ENCODE results near the gene KRT16.
A peak's percentile ranks its signal among the peaks of the same experiment; 100 is the strongest.
"Not testable (repeated sequence)": the region's sequence is repeated elsewhere in the genome, so short reads cannot be mapped to it uniquely, and the experiment has no call there.

KRT16 gene

DNA sequence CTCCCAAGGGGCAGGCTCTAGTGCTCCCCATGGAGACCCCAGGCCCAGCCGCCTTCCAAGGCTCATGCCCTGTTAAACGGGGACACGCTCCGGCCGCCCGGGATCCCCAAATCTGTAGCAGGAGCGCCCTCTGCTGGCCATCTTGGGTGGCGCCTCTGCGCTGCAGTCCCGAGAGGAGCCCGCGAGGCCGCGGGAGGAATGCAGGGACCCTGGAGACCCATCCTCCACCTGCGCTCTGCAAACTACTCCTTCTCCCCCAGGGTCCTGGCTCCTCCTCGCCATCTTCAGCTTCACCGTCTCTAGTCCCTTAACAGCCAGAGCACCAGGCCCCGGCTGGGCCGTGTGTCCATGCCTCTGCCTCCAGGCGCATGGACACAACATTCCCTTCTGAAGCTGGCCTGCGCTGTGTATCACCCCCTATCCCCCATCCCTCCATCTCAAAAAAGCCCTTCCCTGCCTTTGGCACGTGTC is 35.4 kb upstream of the KRT16 start:
- DNase-seq (ENCODE audit: low read depth in 2 of 2, low spot score in 1 of 2), result peak; percentile 78 to 82

GRCh38 chr17:41647038-41647813 is 34.7 kb upstream of the KRT16 start:
- no peak for DNase-seq (ENCODE audit: low read depth in 2 of 2, low spot score in 1 of 2)

DNA sequence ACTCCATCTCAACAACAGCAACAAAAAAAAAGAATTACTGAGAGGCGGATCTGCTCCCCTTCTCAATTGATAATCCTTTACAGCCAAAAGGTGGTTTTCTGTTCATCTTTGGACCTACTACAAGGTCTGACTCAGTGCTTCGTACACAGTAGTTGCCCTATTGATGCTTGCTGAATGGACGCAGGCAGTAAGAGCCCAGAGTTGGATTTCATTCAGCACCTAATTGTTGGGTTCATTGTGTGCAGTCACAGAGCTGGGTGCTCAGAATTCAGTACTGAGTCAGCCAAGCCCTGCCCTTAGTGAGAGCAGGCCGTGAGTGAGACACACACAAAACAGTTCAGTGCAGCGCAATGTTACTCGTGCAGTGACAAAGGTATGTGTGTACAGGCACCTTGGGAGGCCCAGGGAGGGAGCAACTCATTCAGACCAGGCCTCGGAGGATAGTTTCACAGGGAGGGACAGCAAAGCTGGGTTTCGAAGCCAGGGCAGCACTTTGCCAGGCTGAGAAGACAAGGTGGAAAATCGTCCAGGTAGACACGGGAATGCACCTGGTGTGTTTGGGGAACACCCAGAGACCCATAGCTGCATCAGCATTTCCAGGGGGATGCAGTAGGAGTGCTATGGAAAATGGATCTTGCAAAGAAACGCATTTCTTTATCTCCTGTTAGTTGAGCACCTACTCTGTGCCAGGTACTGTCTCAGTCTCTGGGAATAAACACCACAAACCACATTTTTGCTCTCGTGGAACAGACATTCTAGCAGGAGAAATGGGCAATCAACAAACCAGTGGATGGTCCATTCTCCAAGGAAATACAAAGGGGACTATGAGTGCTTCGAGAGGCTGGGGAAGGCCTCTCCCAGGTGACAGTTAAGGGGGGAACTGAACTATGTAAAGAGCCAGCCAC is 29.9 kb upstream of the KRT16 start:
- no peak for DNase-seq (ENCODE audit: low read depth in 2 of 2, low spot score in 1 of 2)

- DNase-seq (ENCODE audit: low read depth in 2 of 2, low spot score in 1 of 2), result not testable (repeated sequence)
Observed at GRCh38 chr17:41640596-41640995, 28.0 kb upstream of the KRT16 start.

GRCh38 chr17:41639492-41640473 is 27.2 kb upstream of the KRT16 start:
- no peak for DNase-seq (ENCODE audit: low read depth in 2 of 2, low spot score in 1 of 2)

DNA sequence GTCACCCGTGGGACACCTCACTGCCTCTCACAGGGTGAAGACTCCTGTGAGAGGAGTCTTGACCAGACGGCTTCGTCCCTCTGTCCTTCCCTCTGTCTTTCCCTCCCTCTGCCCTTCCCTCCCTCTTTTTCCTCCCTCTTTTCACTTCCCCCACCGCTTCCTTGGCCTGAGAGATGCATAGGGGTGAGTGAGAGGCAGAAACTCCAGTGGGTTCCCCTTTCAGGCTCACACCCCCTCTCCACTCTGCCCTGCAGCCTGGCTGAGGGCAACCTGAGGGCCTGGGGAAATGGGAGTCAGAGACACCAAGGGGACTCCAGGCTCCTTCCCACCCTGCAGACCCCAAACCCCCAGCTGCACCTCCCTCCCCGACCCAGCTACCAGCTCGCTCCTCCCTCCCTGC is 26.4 kb upstream of the KRT16 start:
- DNase-seq (ENCODE audit: low read depth in 2 of 2, low spot score in 1 of 2), result no peak

GRCh38 chr17:41638194-41638593 is 25.6 kb upstream of the KRT16 start:
- no peak for DNase-seq (ENCODE audit: low read depth in 2 of 2, low spot score in 1 of 2)

DNA sequence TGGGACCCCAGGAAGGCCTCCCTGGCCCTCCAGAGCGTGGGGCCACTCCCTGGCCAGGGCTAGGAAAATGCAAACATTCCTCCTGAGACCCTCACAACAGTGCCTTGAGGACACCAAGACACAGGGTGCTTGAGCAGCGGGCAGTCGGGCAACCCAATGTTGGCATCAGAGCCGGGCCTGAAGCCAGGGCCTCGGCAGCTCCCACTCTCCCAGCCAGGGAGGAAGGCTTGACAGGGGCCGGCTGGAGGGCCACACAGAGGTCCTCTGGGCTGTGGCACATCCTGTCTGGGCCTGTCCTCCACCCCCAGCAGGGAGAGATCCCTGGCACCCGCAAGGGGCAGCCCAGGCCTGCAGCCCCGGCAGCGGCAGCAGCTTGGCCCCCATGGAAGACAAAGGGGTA is 24.1 kb upstream of the KRT16 start:
- DNase-seq (ENCODE audit: low read depth in 2 of 2, low spot score in 1 of 2), result no peak

- no peak for DNase-seq (ENCODE audit: low read depth in 2 of 2, low spot score in 1 of 2)
Observed at GRCh38 chr17:41635121-41636097, 22.8 kb upstream of the KRT16 start.

DNA sequence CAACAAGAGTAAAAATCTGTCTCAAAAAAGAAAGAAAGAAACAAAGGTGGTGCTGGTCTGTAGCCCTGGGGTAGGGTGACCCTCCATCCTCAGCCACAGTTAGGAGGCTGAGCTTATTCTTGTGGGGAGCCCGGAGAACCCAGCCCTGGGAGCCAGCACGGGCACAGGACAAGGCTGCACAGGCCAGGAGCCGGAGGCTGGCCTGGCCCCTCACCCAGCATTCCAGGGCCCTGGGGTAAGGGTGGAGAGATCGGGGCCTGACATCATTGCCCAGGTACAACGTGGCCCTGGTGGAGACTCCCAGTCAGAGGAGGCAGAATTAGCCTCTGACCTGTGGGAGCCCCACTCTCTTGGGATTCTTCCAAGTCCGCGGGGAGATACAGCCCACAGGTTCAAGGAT is 22.1 kb upstream of the KRT16 start:
- DNase-seq (ENCODE audit: low read depth in 2 of 2, low spot score in 1 of 2), result no peak

DNA sequence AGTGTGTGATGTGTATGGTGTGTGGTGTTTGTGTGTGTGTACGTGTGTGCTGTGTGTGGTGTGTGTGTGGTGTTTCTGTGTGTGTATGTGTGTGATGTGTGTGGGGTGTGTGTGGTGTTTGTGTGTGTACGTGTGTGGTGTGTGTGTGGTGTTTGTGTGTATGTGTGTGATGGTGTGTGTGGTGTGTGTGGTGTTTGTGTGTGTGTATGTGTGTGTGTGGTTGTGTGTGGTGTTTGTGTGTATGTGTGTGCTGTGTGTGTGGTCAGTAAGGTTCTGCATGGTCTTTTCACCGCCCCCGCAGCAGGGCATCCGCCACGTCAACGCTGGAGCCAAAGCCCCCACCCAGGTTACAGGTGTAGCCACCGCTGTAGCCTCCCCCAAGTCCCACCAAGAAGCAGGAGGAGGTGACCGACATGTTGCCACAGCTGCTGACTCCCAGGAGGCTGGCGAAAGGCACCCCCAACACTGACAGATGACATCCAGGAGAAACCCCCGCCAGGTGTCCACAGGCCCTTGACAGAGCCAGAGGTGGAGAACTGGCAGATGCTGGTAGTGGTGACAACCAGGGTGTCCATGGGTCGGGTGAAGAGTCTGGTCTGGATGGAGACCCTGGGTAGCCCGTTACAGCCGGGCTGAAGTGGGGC is 21.1 kb upstream of the KRT16 start:
- DNase-seq (ENCODE audit: low read depth in 2 of 2, low spot score in 1 of 2), result no peak

GRCh38 chr17:41632482-41633105 is 20.0 kb upstream of the KRT16 start:
- no peak for DNase-seq (ENCODE audit: low read depth in 2 of 2, low spot score in 1 of 2)

DNA sequence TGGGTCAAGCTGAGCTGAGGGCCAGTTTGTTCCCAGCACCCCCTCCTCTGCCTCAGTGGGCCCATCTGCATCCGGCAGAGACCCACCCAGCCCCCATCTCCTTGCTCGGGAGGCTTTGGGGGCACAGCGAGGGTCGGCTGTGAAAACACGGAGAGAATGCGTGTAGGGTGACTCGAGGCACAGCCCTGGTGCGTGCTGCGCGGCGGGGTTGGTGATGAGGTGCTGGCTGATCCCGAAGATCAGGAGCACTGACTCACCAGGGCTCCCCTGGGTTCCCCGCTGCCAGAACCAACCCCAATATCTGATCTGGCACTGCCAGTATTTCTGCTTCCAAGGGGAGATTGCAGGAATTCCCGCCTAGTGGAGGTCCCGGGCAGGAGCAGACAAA is 19.3 kb upstream of the KRT16 start:
- no peak for DNase-seq (ENCODE audit: low read depth in 2 of 2, low spot score in 1 of 2)

DNA sequence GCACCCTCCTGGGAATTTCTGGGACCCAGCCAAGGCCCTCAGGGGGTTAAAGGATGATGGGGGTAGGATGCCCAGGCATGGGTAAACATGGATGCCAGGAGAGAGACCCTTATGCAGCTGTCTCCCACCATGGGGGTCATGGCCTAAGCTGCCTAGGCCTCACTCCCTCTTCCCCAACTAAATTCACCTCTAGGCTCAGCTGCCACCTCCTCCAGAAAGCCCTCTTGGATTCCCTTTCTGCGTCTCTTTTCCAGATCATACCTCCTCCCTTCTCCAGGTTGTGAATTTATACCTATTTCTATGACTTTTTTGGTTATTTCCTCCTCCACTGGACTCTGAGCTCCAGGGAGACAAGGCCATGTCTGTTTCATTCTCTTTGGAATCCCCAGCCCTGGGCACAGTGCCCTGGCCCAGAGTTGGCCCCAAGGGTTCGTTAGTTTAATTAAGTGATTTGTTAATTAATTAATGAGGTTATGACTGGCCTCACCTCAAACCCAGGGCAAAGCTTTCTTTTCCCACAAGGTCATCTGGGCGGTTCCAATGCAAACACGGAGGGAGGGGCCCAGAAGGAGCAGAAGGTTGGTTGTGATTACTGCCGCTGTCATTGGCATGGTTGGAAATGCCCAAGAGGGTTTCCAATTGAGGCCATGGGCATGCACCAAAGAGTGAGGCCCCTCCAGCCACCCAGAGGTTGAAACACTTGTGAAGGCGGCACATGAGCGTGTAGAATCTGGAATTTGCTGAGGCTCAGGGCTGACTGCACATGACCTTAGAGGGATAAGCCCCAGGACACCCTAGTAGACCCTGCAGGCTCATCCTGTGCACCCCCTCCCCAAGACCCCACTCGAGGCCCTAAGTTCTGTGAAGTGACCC is 18.7 kb upstream of the KRT16 start:
- no peak for DNase-seq (ENCODE audit: low read depth in 2 of 2, low spot score in 1 of 2)

- DNase-seq (ENCODE audit: low read depth in 2 of 2, low spot score in 1 of 2), result no peak
Observed at GRCh38 chr17:41629826-41630670, 17.5 kb upstream of the KRT16 start.

GRCh38 chr17:41629316-41629715 is 16.7 kb upstream of the KRT16 start:
- DNase-seq (ENCODE audit: low read depth in 2 of 2, low spot score in 1 of 2), result no peak

All from stimulated activated CD8-positive, alpha-beta memory T cell treated with anti-CD3 and anti-CD28 coated beads, Interleukin-4, amount 100 ng/mL, for 1 hour (primary cell).